Pulmonary artery endothelial cell (primary cell): ENCODE data around the gene RABGGTA. TPM values are rescaled to one million over a fixed set of nuclear protein-coding genes. Genes with fewer than 3 reads are reported as not detected.
"Not testable (repeated sequence)": the region's sequence is repeated elsewhere in the genome, so short reads cannot be mapped to it uniquely, and the experiment has no call there.

ENCODE experiments used
- DNase-seq: peaks from one replicate; pipeline ENCODE4 v3.0.0-alpha.2; 2011; ENCODE audit warnings: low read depth, low spot score
- total RNA-seq: library from RNA; depleted of rRNA; stranded (reverse); fragments of >200 nt; gene quantifications from 2 replicates; pipeline ENCODE4 v1.2.3, GENCODE V29; 2014

Gene RABGGTA
- total RNA-seq, 1 donor from 2014 or later = 21.0 TPM

- DNase-seq = no peak
Measured at GRCh38 chr14:24219080-24219479, 52.3 kb downstream of the RABGGTA start.

GRCh38 chr14:24216876-24217275, 54.5 kb downstream of the RABGGTA start:
- not testable (repeated sequence) for DNase-seq

GRCh38 chr14:24216345-24216699, 55.1 kb downstream of the RABGGTA start:
- no peak for DNase-seq

Other genes starting within 250 kb of the RABGGTA start
- gene CARMIL3, start 219.6 kb downstream of the RABGGTA start, total RNA-seq = under 0.01 and 0.04 TPM in 2 replicates
- gene CPNE6, start 200.0 kb downstream of the RABGGTA start, total RNA-seq = not detected in 2 replicates
- gene PCK2, start 177.3 kb downstream of the RABGGTA start, total RNA-seq = 9.8 and 18.5 TPM in 2 replicates
- 50.1 and 61.2 TPM in 2 replicates for gene DCAF11, start 156.8 kb downstream of the RABGGTA start, total RNA-seq
- 0.33 and 0.56 TPM in 2 replicates for gene NRL, start 156.6 kb downstream of the RABGGTA start, total RNA-seq
- gene FITM1, start 140.9 kb downstream of the RABGGTA start, total RNA-seq = 0.13 TPM in 1 of 2 replicates, not detected in the other
- gene PSME1, start 135.4 kb downstream of the RABGGTA start, total RNA-seq = 121 and 126 TPM in 2 replicates
- 22.7 and 27.6 TPM in 2 replicates for gene EMC9, start 130.0 kb downstream of the RABGGTA start, total RNA-seq
- 155 and 175 TPM in 2 replicates for gene PSME2, start 125.0 kb downstream of the RABGGTA start, total RNA-seq
- 34.1 and 36.2 TPM in 2 replicates for gene RNF31, start 124.1 kb downstream of the RABGGTA start, total RNA-seq
- gene IRF9, start 110.3 kb downstream of the RABGGTA start, total RNA-seq = 42.1 and 48.9 TPM in 2 replicates
- gene REC8, start 99.5 kb downstream of the RABGGTA start, total RNA-seq = 1.6 and 4.1 TPM in 2 replicates
- gene IPO4, start 82.8 kb downstream of the RABGGTA start, total RNA-seq = 57.2 and 58.4 TPM in 2 replicates
- 48.9 and 67.2 TPM in 2 replicates for gene TM9SF1, start 76.2 kb downstream of the RABGGTA start, total RNA-seq
- gene TSSK4, start 65.9 kb downstream of the RABGGTA start, total RNA-seq = 0.20 TPM in 1 of 2 replicates, not detected in the other
- 27.7 and 36.5 TPM in 2 replicates for gene CHMP4A, start 58.1 kb downstream of the RABGGTA start, total RNA-seq
- 6.9 and 13.1 TPM in 2 replicates for gene MDP1, start 55.5 kb downstream of the RABGGTA start, total RNA-seq
- 219 and 229 TPM in 2 replicates for gene NEDD8, start 39.2 kb downstream of the RABGGTA start, total RNA-seq
- gene GMPR2, start 38.7 kb downstream of the RABGGTA start, total RNA-seq = 97.8 and 115 TPM in 2 replicates
- gene TINF2, start 29.0 kb downstream of the RABGGTA start, total RNA-seq = 49.1 and 55.5 TPM in 2 replicates
- 0.40 and 0.74 TPM in 2 replicates for gene TGM1, start 8.4 kb downstream of the RABGGTA start, total RNA-seq
- gene DHRS1, start 28.2 kb upstream of the RABGGTA start, total RNA-seq = 6.4 and 12.7 TPM in 2 replicates
- gene NOP9, start 28.3 kb upstream of the RABGGTA start, total RNA-seq = 31.3 and 41.3 TPM in 2 replicates
- 1.1 and 2.8 TPM in 2 replicates for gene CIDEB, start 36.4 kb upstream of the RABGGTA start, total RNA-seq
- 3.6 and 4.2 TPM in 2 replicates for gene LTB4R2, start 38.5 kb upstream of the RABGGTA start, total RNA-seq
- 1.9 and 2.6 TPM in 2 replicates for gene LTB4R, start 39.9 kb upstream of the RABGGTA start, total RNA-seq
- gene ADCY4, start 63.5 kb upstream of the RABGGTA start, total RNA-seq = 36.3 and 41.8 TPM in 2 replicates
- gene RIPK3, start 68.4 kb upstream of the RABGGTA start, total RNA-seq = 3.7 and 3.9 TPM in 2 replicates
- gene NFATC4, start 96.6 kb upstream of the RABGGTA start, total RNA-seq = 16.1 and 19.1 TPM in 2 replicates
- gene NYNRIN, start 127.4 kb upstream of the RABGGTA start, total RNA-seq = 9.8 and 10.5 TPM in 2 replicates
- 0.86 and 1.8 TPM in 2 replicates for gene CBLN3, start 158.1 kb upstream of the RABGGTA start, total RNA-seq
- 53.9 and 72.1 TPM in 2 replicates for gene KHNYN, start 158.4 kb upstream of the RABGGTA start, total RNA-seq
- gene SDR39U1, start 171.2 kb upstream of the RABGGTA start, total RNA-seq = 10.4 TPM in 2 replicates
- not detected in 2 replicates for gene CMA1, start 236.7 kb upstream of the RABGGTA start, total RNA-seq